Lung (tissue), 12 donors: ENCODE measurements around the gene HMX3. TPM values are rescaled to one million over a fixed set of nuclear protein-coding genes. Genes with fewer than 3 reads are reported as not detected.

Experiments
- ATAC-seq: fragments of 200-7000 bp; cut with Tn5 transposase; one replicate; pipeline ENCODE4 v1.9.1; 2020; ENCODE audit warnings: moderate number of reproducible peaks; ENCODE audit not compliant: insufficient read depth, low FRiP score
- DNase-seq, 3 donors: peaks; one replicate each; pipeline ENCODE4 v3.0.0-alpha.2; 2013 to 2017
- H3K27ac ChIP-seq, 2 donors: one replicate each; pipeline ENCODE4 v1.5.1; 2013; ENCODE audit warnings: mild to moderate bottlenecking in 2 of 2, moderate library complexity in 2 of 2, control low read depth in 1 of 2, inconsistent platforms in 1 of 2, low read depth in 1 of 2, low read length in 1 of 2
- H3K27me3 ChIP-seq, 3 donors: one replicate each; pipeline ENCODE4 v1.5.1; 2013; ENCODE audit warnings: low read length in 2 of 3; ENCODE audit not compliant: control insufficient read depth in 3 of 3, insufficient read depth in 3 of 3
- H3K36me3 ChIP-seq, 4 donors: one replicate each; pipeline ENCODE4 v1.5.1; 2013; ENCODE audit warnings: low read length in 4 of 4, mild to moderate bottlenecking in 1 of 4, moderate library complexity in 1 of 4; ENCODE audit not compliant: control insufficient read depth in 4 of 4, insufficient read depth in 4 of 4
- H3K4me1 ChIP-seq, 5 donors: one replicate each; pipeline ENCODE4 v1.5.1; 2013; ENCODE audit warnings: low read length in 5 of 5, mild to moderate bottlenecking in 2 of 5, moderate library complexity in 1 of 5; ENCODE audit not compliant: control insufficient read depth in 5 of 5, insufficient read depth in 5 of 5
- H3K4me3 ChIP-seq: one replicate; pipeline ENCODE4 v1.5.1; 2013; ENCODE audit warnings: mild to moderate bottlenecking, control low read depth, moderate library complexity
- H3K9ac ChIP-seq, 2 donors: one replicate each; pipeline ENCODE4 v1.5.1; 2013; ENCODE audit warnings: low read length in 2 of 2, control low read depth in 1 of 2; ENCODE audit not compliant: insufficient read depth in 1 of 2
- H3K9me3 ChIP-seq, 4 donors: one replicate each; pipeline ENCODE4 v1.5.1; 2013; ENCODE audit warnings: low read length in 3 of 4, mild to moderate bottlenecking in 1 of 4, moderate library complexity in 1 of 4; ENCODE audit not compliant: control insufficient read depth in 4 of 4, insufficient read depth in 3 of 4
- WGBS, 2 donors: extraction: QIAGEN DNeasy Blood & Tissue Kit; methylation state at CpG; one replicate each; pipeline ENCODE4 v1.1.7; 2013; 5-methylcytosine and 5-hydroxymethylcytosine counted together
- polyA plus RNA-seq, 2 donors: library from polyadenylated mRNA; stranded (reverse); fragments of 200-250 nt; gene quantifications; one replicate each; pipeline ENCODE4 v1.2.1, GENCODE V29; 2013
- total RNA-seq, 2 donors: library from RNA; depleted of rRNA in 1 of 2; stranded (reverse); fragments of >200 nt in 1 of 2; gene quantifications; one replicate each; pipeline ENCODE4 v1.2.1, GENCODE V29; 2014 to 2021
- TF ChIP-seq, protein P1 (sequence below): IDR thresholded peaks from 2 replicates; pipeline ENCODE4 v1.5.1; 2012; ENCODE audit warnings: mild to moderate bottlenecking; ENCODE audit errors: control extremely low read depth, extremely low read depth
- donor health status: control.
- donor health status: control.
- donor health status: Bipolar disorder and iron deficiency.
- donor health status: healthy.
- donor health status: DM: yes; HTN: yes; CAD: no.

HMX3 gene
- total and polyA plus RNA-seq, 4 donors: not detected

- WGBS, 2 donors: 3 to 4% methylated on average over 42 of the region's 42 CpGs
- H3K27ac ChIP-seq: no peak overlapping the region
- TF ChIP-seq, protein P1, sequence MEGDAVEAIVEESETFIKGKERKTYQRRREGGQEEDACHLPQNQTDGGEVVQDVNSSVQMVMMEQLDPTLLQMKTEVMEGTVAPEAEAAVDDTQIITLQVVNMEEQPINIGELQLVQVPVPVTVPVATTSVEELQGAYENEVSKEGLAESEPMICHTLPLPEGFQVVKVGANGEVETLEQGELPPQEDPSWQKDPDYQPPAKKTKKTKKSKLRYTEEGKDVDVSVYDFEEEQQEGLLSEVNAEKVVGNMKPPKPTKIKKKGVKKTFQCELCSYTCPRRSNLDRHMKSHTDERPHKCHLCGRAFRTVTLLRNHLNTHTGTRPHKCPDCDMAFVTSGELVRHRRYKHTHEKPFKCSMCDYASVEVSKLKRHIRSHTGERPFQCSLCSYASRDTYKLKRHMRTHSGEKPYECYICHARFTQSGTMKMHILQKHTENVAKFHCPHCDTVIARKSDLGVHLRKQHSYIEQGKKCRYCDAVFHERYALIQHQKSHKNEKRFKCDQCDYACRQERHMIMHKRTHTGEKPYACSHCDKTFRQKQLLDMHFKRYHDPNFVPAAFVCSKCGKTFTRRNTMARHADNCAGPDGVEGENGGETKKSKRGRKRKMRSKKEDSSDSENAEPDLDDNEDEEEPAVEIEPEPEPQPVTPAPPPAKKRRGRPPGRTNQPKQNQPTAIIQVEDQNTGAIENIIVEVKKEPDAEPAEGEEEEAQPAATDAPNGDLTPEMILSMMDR: no peak
- no peak overlapping the region for H3K9ac ChIP-seq
- H3K27me3 ChIP-seq: peaks cover 21 to 85% (median 81%) of the 10 kb centered on the region in 3 donors
- DNase-seq: no peak
- no peak for ATAC-seq
- no peak overlapping the region for H3K4me3 ChIP-seq
- H3K36me3 ChIP-seq: no peaks in the 10 kb centered on the region
- peaks cover 0 to 3% (median 0%) of the 10 kb centered on the region in 4 donors for H3K9me3 ChIP-seq
- H3K4me1 ChIP-seq: peaks cover 0 to 33% (median 8%) of the 10 kb centered on the region in 5 donors
These were observed 1.3 kb upstream of the HMX3 start for GRCh38 chr10:123134343-123134914.

DNA sequence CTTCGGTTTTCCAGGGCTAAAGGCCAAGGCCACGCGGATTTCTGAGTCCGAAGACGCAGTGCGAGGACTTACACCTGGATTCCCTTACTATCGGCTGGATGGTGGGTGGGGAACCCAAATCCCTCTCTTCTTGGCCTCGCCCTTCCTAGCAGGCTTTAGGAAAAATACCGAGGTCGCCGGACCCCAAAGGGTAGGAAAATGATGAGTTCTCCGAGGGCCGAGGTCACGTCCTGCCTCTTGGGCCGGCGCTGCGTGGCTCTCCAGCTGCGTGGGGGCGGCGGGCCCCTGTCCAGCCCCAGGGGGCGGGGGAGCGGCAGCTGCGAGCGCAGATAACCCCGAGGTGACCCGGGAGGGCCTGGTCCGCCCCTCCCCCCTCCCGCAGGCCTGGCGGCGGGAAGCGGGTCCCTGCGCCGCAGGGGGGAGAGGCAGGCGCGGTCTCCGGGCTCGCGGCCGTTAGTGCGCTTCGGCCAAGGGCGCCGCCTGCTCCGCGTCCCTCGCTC lies 805 bp upstream of the HMX3 start:
- peaks cover 0 to 33% (median 8%) of the 10 kb centered on the region in 5 donors for H3K4me1 ChIP-seq
- no peak overlapping the region for H3K9ac ChIP-seq
- WGBS, 2 donors: 3 to 5% methylated on average over 30 to 46 of the region's 46 CpGs
- H3K9me3 ChIP-seq: peaks cover 0 to 3% (median 0%) of the 10 kb centered on the region in 4 donors
- DNase-seq (no peak), ATAC-seq (no peak)
- H3K27ac ChIP-seq: no peak overlapping the region
- H3K36me3 ChIP-seq: no peaks in the 10 kb centered on the region
- no peak overlapping the region for H3K4me3 ChIP-seq
- peaks cover 21 to 85% (median 81%) of the 10 kb centered on the region in 3 donors for H3K27me3 ChIP-seq
- TF ChIP-seq, protein P1: no peak

- DNase-seq (no peak), ATAC-seq (no peak)
- H3K4me1 ChIP-seq: peaks cover 0 to 33% (median 8%) of the 10 kb centered on the region in 5 donors
- 3 to 4% methylated on average over 53 to 59 of the region's 59 CpGs for WGBS, 2 donors
- H3K4me3 ChIP-seq: no peak overlapping the region
- H3K27ac ChIP-seq: no peak overlapping the region
- no peaks in the 10 kb centered on the region for H3K36me3 ChIP-seq
- no peak overlapping the region for H3K9ac ChIP-seq
- TF ChIP-seq, protein P1: no peak
- peaks cover 0 to 3% (median 0%) of the 10 kb centered on the region in 4 donors for H3K9me3 ChIP-seq
- H3K27me3 ChIP-seq: peaks cover 17 to 84% (median 82%) of the 10 kb centered on the region in 3 donors
These were observed 543 bp downstream of the HMX3 start for GRCh38 chr10:123136221-123136805.
